K562 (cell line): ENCODE data around the gene TJAP1. TPM values are rescaled to one million over a fixed set of nuclear protein-coding genes. Genes with fewer than 3 reads are reported as not detected.
"Not testable (repeated sequence)": the region's sequence is repeated elsewhere in the genome, so short reads cannot be mapped to it uniquely, and the experiment has no call there.

ENCODE experiments used
- ATAC-seq: fragments of 200-7000 bp; cut with Tn5 transposase; 3 replicates; pipeline ENCODE4 v1.9.1; 2020; ENCODE audit warnings: moderate library complexity
- BruUV-seq: library from RNA; stranded (reverse); fragments of 400-500 nt; replicated peaks from 2 replicates; lab custom pipeline; 2021; lab: Mats Ljungman, UMichigan
- CTCF ChIA-PET: fragments of 300-600 bp; formaldehyde crosslinking; extraction: SDS; loops from one replicate; lab custom pipeline; 2021; ENCODE audit warnings: low intra/inter-chr PET ratio; lab: Yijun Ruan, JAX
- POLR2A ChIA-PET: fragments of 300-600, 350-650 bp; sonication (Branson Sonifier 250); formaldehyde crosslinking; extraction: SDS; loops from one replicate; lab custom pipeline; 2021; ENCODE audit warnings: antibody characterized with exemption, inconsistent platforms; lab: Yijun Ruan, JAX
- DNase-seq, 4 experiments: peaks; one replicate each; pipeline versions ENCODE4 v3.0.0 to v3.0.0-alpha.2; 2011 to 2018; ENCODE audit warnings: low spot score in 3 of 4, mixed read lengths in 3 of 4; ENCODE audit errors: extremely low read depth in 1 of 4
- FAIRE-seq: peaks from 2 replicates; lab custom pipeline; 2011; peaks lifted over from hg19 to GRCh38; lab: Jason Lieb, UNC
- H2AFZ ChIP-seq: 2 replicates; pipeline ENCODE4 v1.6.0; 2011; ENCODE audit warnings: low read depth, low read length, control low read depth, inconsistent platforms
- H3K27ac ChIP-seq: fragments of 200-600 bp; 3 replicates; pipeline ENCODE4 v1.8.0; 2011; ENCODE audit warnings: low read depth, mild to moderate bottlenecking, control low read depth, inconsistent platforms, low read length, moderate library complexity, mixed read lengths; ENCODE audit errors: extremely low read depth
- H3K27me3 ChIP-seq, 2 experiments: fragments of 300-600 bp in 1 of 2; 2 replicates in 1 of 2; 3 replicates in 1 of 2; pipeline versions ENCODE4 v1.6.0 to v1.8.0; 2011; ENCODE audit warnings: inconsistent platforms in 2 of 2, low read length in 2 of 2, mild to moderate bottlenecking in 1 of 2, mixed read lengths in 1 of 2, moderate library complexity in 1 of 2; ENCODE audit not compliant: control insufficient read depth in 2 of 2, insufficient read depth in 2 of 2
- H3K36me3 ChIP-seq: fragments of 300-600 bp; 3 replicates; pipeline ENCODE4 v1.8.0; 2011; ENCODE audit warnings: mild to moderate bottlenecking, low read length, inconsistent platforms; ENCODE audit not compliant: control insufficient read depth, insufficient read depth
- H3K4me1 ChIP-seq, 2 experiments: fragments of 200-600 bp in 1 of 2; replicated peaks in 1 of 2; 2 replicates in 1 of 2; 3 replicates in 1 of 2; pipeline versions ENCODE4 v1.5.1 to v1.8.0; 2011; ENCODE audit warnings: inconsistent platforms in 2 of 2, low read length in 2 of 2, mild to moderate bottlenecking in 1 of 2, mixed read lengths in 1 of 2, moderate library complexity in 1 of 2; ENCODE audit not compliant: control insufficient read depth in 2 of 2, insufficient read depth in 2 of 2
- H3K4me2 ChIP-seq: 2 replicates; pipeline ENCODE4 v1.6.1; 2011; ENCODE audit warnings: low read length, control low read depth, inconsistent platforms, mixed read lengths; ENCODE audit not compliant: insufficient read depth
- H3K4me3 ChIP-seq: fragments of 200-600 bp; sonication (generic), shearing (Covaris generic); 2 replicates; pipeline ENCODE4 v1.5.1; 2016; ENCODE audit warnings: control low read depth, inconsistent platforms
- H3K79me2 ChIP-seq: fragments of 200-600 bp; 3 replicates; pipeline ENCODE4 v1.8.0; 2011; ENCODE audit warnings: low read length, inconsistent platforms; ENCODE audit not compliant: control insufficient read depth, insufficient read depth
- H3K9ac ChIP-seq, 2 experiments: 2 replicates each; pipeline versions ENCODE4 v1.6.0 to v1.6.1; 2011; ENCODE audit warnings: low read depth in 2 of 2, low read length in 2 of 2, control low read depth in 1 of 2, inconsistent platforms in 1 of 2, mild to moderate bottlenecking in 1 of 2, mixed read lengths in 1 of 2; ENCODE audit not compliant: insufficient read depth in 1 of 2
- H3K9me1 ChIP-seq: one replicate; pipeline ENCODE4 v1.6.0; 2011; ENCODE audit warnings: inconsistent platforms, mild to moderate bottlenecking, low read length, moderate library complexity; ENCODE audit not compliant: control insufficient read depth, insufficient read depth
- H3K9me3 ChIP-seq: replicated peaks from 2 replicates; pipeline ENCODE4 v1.5.1; 2011; ENCODE audit warnings: low read depth, low read length, inconsistent platforms; ENCODE audit not compliant: control insufficient read depth, insufficient read depth
- H4K20me1 ChIP-seq: replicated peaks from 2 replicates; pipeline ENCODE4 v1.6.1; 2011; ENCODE audit warnings: low read length, inconsistent platforms, mixed read lengths; ENCODE audit not compliant: control insufficient read depth, insufficient read depth
- POLR2G ChIP-seq: fragments of 200-400 bp; formaldehyde crosslinking; IDR thresholded peaks from 2 replicates; pipeline ENCODE4 v1.6.1; 2017; ENCODE audit warnings: low read depth, mild to moderate bottlenecking, antibody characterized with exemption, low read length, moderate library complexity
- RBFOX2 ChIP-seq: fragments of 200-400 bp; formaldehyde crosslinking; IDR thresholded peaks from 2 replicates; pipeline ENCODE4 v1.6.1; 2017; ENCODE audit warnings: low read depth, mild to moderate bottlenecking, low read length, moderate library complexity
- WGBS: fragments of 100-300 bp; shearing (Covaris generic); methylation state at CpG from one replicate; pipeline ENCODE4 v1.1.6; 2016; ENCODE audit warnings: low coverage, mixed read lengths; ENCODE audit not compliant: insufficient coverage; ENCODE audit errors: missing lambda C conversion rate; 5-methylcytosine and 5-hydroxymethylcytosine counted together
- in situ Hi-C: fragments of 300-500 bp; cut with MboI; formaldehyde crosslinking; loops from 4 replicates; pipeline ENCODE4 v1.15.0; 2018; ENCODE audit warnings: inconsistent platforms, mixed read lengths
- intact Hi-C: fragments of 100-400 bp; cut with micrococcal nuclease; formaldehyde crosslinking; loops from 2 replicates; pipeline ENCODE4 v1.14.2; 2022
- polyA plus RNA-seq, 8 experiments: library from polyadenylated mRNA; depleted of rRNA in 4 of 8; stranded (reverse) in 5 of 8; unstranded in 3 of 8; fragments of >200 nt; fragmentation: Nextera tagmentation in 2 of 8; fragmentation: Illumina TruSeq in 1 of 8; extraction: Ambion mirVana in 2 of 8; extraction: Trizol in 1 of 8; gene quantifications; 2 replicates each; pipeline versions ENCODE4 v1.2.1 to v1.2.3, GENCODE V29; 2011 to 2014; ENCODE audit warnings: inconsistent platforms in 1 of 8, missing spikeins in 1 of 8
- total RNA-seq, 7 experiments: library from RNA; depleted of rRNA in 6 of 7; stranded (reverse); fragments of >200 nt in 6 of 7; fragmentation: Illumina TruSeq in 2 of 7; extraction: Trizol in 2 of 7; gene quantifications; 2 replicates each; pipeline versions ENCODE4 v1.2.1 to v1.2.3, GENCODE V29; 2011 to 2021; ENCODE audit warnings: low replicate concordance in 1 of 7
- TF ChIP-seq, protein P1 (sequence below): sonication (generic); formaldehyde crosslinking; IDR thresholded peaks from 2 replicates; pipeline ENCODE4 v1.8.1; 2023; ENCODE audit warnings: mild to moderate bottlenecking, missing genetic modification reagents

Gene TJAP1
- total and polyA plus RNA-seq, 9 of the 15 experiments (the other 6 are each of a cell fraction or from before 2014, with no cell fraction given), result 0.06 to 35.8 (median 16.2) TPM

GRCh38 chr6:43538986-43539385, 61.6 kb downstream of the TJAP1 start:
- H3K9me1 ChIP-seq, DNase-seq, BruUV-seq, H3K79me2 ChIP-seq, intact Hi-C loops, in situ Hi-C loops, CTCF ChIA-PET, H3K9ac ChIP-seq, H4K20me1 ChIP-seq: not testable (repeated sequence)
- WGBS, result 94% methylated on average over 11 of the region's 17 CpGs
- POLR2A ChIA-PET, result interaction anchor here (0.6 to 3.7 kb wide), 3 partner anchors 13 to 318 kb away, joined by 4 to 21 read pairs (median 6); no protein-coding TSS in a partner anchor
- peak; percentile 10; the same call in 1 of the 2 replicates for TF ChIP-seq POLR2G
- 0 out of 2 replicates have a peak, but pooled peaks have one; percentile 14 for TF ChIP-seq RBFOX2
- TF ChIP-seq, all 486 proteins: peak for 2; not testable (repeated sequence) for 484
- ATAC-seq, FAIRE-seq, H3K9me3 ChIP-seq, H3K4me1 ChIP-seq, H3K4me2 ChIP-seq, H3K27me3 ChIP-seq, H3K4me3 ChIP-seq, H2AFZ ChIP-seq, H3K27ac ChIP-seq: not testable (repeated sequence)
- peaks cover 87% of the 10 kb centered on the region for H3K36me3 ChIP-seq

DNA sequence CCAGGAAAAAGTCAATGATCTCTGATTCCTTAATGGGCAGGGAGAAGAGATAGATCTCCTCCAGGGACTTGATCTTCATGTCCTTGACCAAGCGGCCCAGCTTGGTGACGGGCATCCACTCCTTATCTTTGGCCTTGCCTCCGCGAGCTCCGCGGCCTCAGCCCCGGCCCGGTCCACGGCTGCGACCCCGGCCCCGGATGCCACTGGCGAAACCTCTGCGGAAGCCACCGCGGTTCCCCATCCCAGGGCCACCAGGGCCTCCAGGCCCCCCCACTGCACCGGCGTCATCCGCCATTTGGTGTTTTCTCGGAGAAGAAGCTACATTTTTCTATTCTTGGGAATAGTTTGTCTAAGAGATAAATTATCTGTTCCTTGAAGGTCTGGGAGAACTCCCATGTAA, 62.0 kb downstream of the TJAP1 start:
- H3K27me3 ChIP-seq, H2AFZ ChIP-seq, in situ Hi-C loops, H3K4me3 ChIP-seq, H3K9me3 ChIP-seq, H3K4me1 ChIP-seq, H3K9ac ChIP-seq, DNase-seq, FAIRE-seq, CTCF ChIA-PET, H3K27ac ChIP-seq, H3K9me1 ChIP-seq, intact Hi-C loops, H3K79me2 ChIP-seq, BruUV-seq, H4K20me1 ChIP-seq, ATAC-seq, H3K4me2 ChIP-seq: not testable (repeated sequence)
- WGBS, result 93% methylated on average over 16 of the region's 20 CpGs
- H3K36me3 ChIP-seq, result peaks cover 86% of the 10 kb centered on the region
- POLR2A ChIA-PET, result interaction anchor here (0.6 to 3.7 kb wide), 3 partner anchors 14 to 319 kb away, joined by 4 to 21 read pairs (median 6); no protein-coding TSS in a partner anchor
- TF ChIP-seq RBFOX2 (peak; percentile 37; the same call in 1 of the 2 replicates), POLR2G (peak; percentile 53; the same call in 1 of the 2 replicates)
- TF ChIP-seq, protein P1, sequence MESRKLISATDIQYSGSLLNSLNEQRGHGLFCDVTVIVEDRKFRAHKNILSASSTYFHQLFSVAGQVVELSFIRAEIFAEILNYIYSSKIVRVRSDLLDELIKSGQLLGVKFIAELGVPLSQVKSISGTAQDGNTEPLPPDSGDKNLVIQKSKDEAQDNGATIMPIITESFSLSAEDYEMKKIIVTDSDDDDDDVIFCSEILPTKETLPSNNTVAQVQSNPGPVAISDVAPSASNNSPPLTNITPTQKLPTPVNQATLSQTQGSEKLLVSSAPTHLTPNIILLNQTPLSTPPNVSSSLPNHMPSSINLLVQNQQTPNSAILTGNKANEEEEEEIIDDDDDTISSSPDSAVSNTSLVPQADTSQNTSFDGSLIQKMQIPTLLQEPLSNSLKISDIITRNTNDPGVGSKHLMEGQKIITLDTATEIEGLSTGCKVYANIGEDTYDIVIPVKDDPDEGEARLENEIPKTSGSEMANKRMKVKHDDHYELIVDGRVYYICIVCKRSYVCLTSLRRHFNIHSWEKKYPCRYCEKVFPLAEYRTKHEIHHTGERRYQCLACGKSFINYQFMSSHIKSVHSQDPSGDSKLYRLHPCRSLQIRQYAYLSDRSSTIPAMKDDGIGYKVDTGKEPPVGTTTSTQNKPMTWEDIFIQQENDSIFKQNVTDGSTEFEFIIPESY (CRISPR knock-in tag), result peak; percentile 29; the same call in 1 of the 2 replicates
